Measurements from ENCODE around the gene KCNJ5. TPM values are rescaled to one million over a fixed set of nuclear protein-coding genes. Genes with fewer than 3 reads are reported as not detected.

The KCNJ5 gene
- polyA plus RNA-seq, 2 of the 4 experiments (the other 2 are of a cell fraction): 0.04 TPM; not detected in 1

- Histone ChIP-seq H3K4me3 (no peak overlapping the region), H3K27ac (no peak overlapping the region), H3K4me1 (no peaks in the 10 kb centered on the region), H3K9me3 (no peaks in the 10 kb centered on the region), H3K4me2 (no peak overlapping the region)
- DNase-seq (ENCODE audit: low read depth in 1 of 2, low spot score in 1 of 2): no peak
- TF ChIP-seq ZC3H11A (IDR thresholded peaks at IDR 0.05) (no peak), ESRRA (IDR thresholded peaks at IDR 0.05; ENCODE audit: borderline replicate concordance, low read length) (no peak), CEBPB (IDR thresholded peaks at IDR 0.05) (no peak), NPAS2 (CRISPR knock-in tag; IDR thresholded peaks at IDR 0.05; ENCODE audit: borderline replicate concordance) (no peak), EHF (CRISPR knock-in tag; IDR thresholded peaks at IDR 0.05) (no peak)
- WGBS (ENCODE audit: missing lambda C conversion rate): 59% methylated on average over 4 of the region's 4 CpGs
- ChIA-PET CTCF (no interaction called here), POLR2A (no interaction called here)
- no peak for FAIRE-seq
- no peak for ATAC-seq
These were observed 74.3 kb downstream of the KCNJ5 start for GRCh38 chr11:128965485-128965884.

- POLR2A ChIA-PET: no interaction called here
These were observed 76.4 kb downstream of the KCNJ5 start for GRCh38 chr11:128967578-128967977.

GRCh38 chr11:128968916-128969315, 77.8 kb downstream of the KCNJ5 start:
- Histone ChIP-seq H3K4me3 (no peak overlapping the region), H3K27ac (no peak overlapping the region), H3K9me3 (no peaks in the 10 kb centered on the region), H3K4me1 (no peaks in the 10 kb centered on the region), H3K4me2 (no peak overlapping the region)
- no peak for FAIRE-seq
- POLR2A ChIA-PET: no interaction called here
- ATAC-seq: peak in 1 of 2 experiments; percentile 64; a peak in 3 of 6 replicates
- WGBS (ENCODE audit: missing lambda C conversion rate): 77% methylated on average over 5 of the region's 9 CpGs
- no peak for DNase-seq (ENCODE audit: low read depth in 1 of 2, low spot score in 1 of 2)
- CTCF ChIA-PET: no interaction called here
- TF ChIP-seq SMC3 (IDR thresholded peaks at IDR 0.05) (no peak), KDM1A (IDR thresholded peaks at IDR 0.05; ENCODE audit: low read depth) (no peak), RCOR1 (IDR thresholded peaks at IDR 0.05; ENCODE audit: low read depth, low read length) (no peak), ZSCAN20 (CRISPR knock-in tag; IDR thresholded peaks at IDR 0.05) (no peak), ESRRA (IDR thresholded peaks at IDR 0.05; ENCODE audit: borderline replicate concordance, low read length) (no peak), NR3C1 (IDR thresholded peaks at IDR 0.05) (no peak), RFX5 (IDR thresholded peaks at IDR 0.05) (no peak), GATA3 (IDR thresholded peaks at IDR 0.05; ENCODE audit: borderline replicate concordance) (no peak), MAZ (IDR thresholded peaks at IDR 0.05; ENCODE audit: borderline replicate concordance, low read depth, low read length) (no peak), JUN (IDR thresholded peaks at IDR 0.05) (no peak), RNF2 (IDR thresholded peaks at IDR 0.05; ENCODE audit: borderline replicate concordance, low read depth) (no peak), ZNF302 (CRISPR knock-in tag; IDR thresholded peaks at IDR 0.05) (no peak), EP300 (IDR thresholded peaks at IDR 0.05) (no peak)

More at GRCh38 chr11:128967578-128967977, 76.4 kb downstream of the KCNJ5 start:
- H3K4me2 ChIP-seq: no peak overlapping the region
- CTCF ChIA-PET: interaction anchor here (1.1 kb wide), 1 partner anchor 11 kb away, joined by 4 read pairs; no protein-coding TSS in a partner anchor
- no peak for FAIRE-seq
- H3K27ac ChIP-seq: no peak overlapping the region
- 83% methylated on average over 6 of the region's 6 CpGs for WGBS (ENCODE audit: missing lambda C conversion rate)
- no peaks in the 10 kb centered on the region for H3K9me3 ChIP-seq
- H3K4me1 ChIP-seq: no peaks in the 10 kb centered on the region
- ATAC-seq: no peak
- no peak overlapping the region for H3K4me3 ChIP-seq
- no peak for DNase-seq (ENCODE audit: low read depth in 1 of 2, low spot score in 1 of 2)
- TF ChIP-seq ATOH8 (CRISPR knock-in tag; IDR thresholded peaks at IDR 0.05; ENCODE audit: low read depth) (no peak), POLR2AphosphoS2 (conservative IDR thresholded peaks at IDR 0.05; ENCODE audit: low read length) (no peak), TP53 (CRISPR knock-in tag; IDR thresholded peaks at IDR 0.05) (no peak), RARB (CRISPR knock-in tag; IDR thresholded peaks at IDR 0.05) (no peak), EP300 (IDR thresholded peaks at IDR 0.05) (no peak), MAFK (IDR thresholded peaks at IDR 0.05; ENCODE audit: partially characterized antibody) (no peak)

Other genes starting within 250 kb of the KCNJ5 start
- gene FLI1, start 197.3 kb upstream of the KCNJ5 start, polyA plus RNA-seq (2011; rRNA removed): 0.11 TPM in 1 of 2 replicates, not detected in the other
- gene FLI1, start 197.3 kb upstream of the KCNJ5 start, polyA plus RNA-seq (2017; fragmentation: RNase III; extraction: RNeasy Plus Mini Kit Qiagen cat#74134 plus additional on column Dnase treatment): 0.07 to 0.25 TPM (median 0.12 TPM) in 3 replicates
- gene KCNJ1, start 24.1 kb upstream of the KCNJ5 start, polyA plus RNA-seq (2011; rRNA removed): 0.12 and 0.20 TPM in 2 replicates
- gene KCNJ1, start 24.1 kb upstream of the KCNJ5 start, polyA plus RNA-seq (2017; fragmentation: RNase III; extraction: RNeasy Plus Mini Kit Qiagen cat#74134 plus additional on column Dnase treatment): 0.03 TPM in 1 of 3 replicates, not detected in the others
- 0.08 TPM in 1 of 2 replicates, not detected in the other for gene TP53AIP1, start 51.5 kb downstream of the KCNJ5 start, polyA plus RNA-seq (2011; rRNA removed)
- 0.03 to 0.11 TPM in 2 of 3 replicates, not detected in the other for gene TP53AIP1, start 51.5 kb downstream of the KCNJ5 start, polyA plus RNA-seq (2017; fragmentation: RNase III; extraction: RNeasy Plus Mini Kit Qiagen cat#74134 plus additional on column Dnase treatment)

Data from A549 (cell line).